IMR-90 (cell line): ENCODE measurements around the gene TMEM45B. TPM values are rescaled to one million over a fixed set of nuclear protein-coding genes. Genes with fewer than 3 reads are reported as not detected.

Experiments
- ATAC-seq: fragments of 200-7000 bp; cut with Tn5 transposase; 2 replicates; pipeline ENCODE4 v1.9.1; 2020; ENCODE audit warnings: low read depth, mild to moderate bottlenecking, moderate library complexity
- BruUV-seq: library from RNA; stranded (reverse); fragments of 400-500 nt; replicated peaks from 2 replicates; lab custom pipeline; 2021; lab: Mats Ljungman, UMichigan
- CTCF ChIA-PET: fragments of 300-600 bp; formaldehyde crosslinking; extraction: SDS; loops from one replicate; lab custom pipeline; 2021; ENCODE audit warnings: antibody characterized with exemption; lab: Yijun Ruan, JAX
- POLR2A ChIA-PET: fragments of 300-600 bp; sonication (Branson Sonifier 250); formaldehyde crosslinking; loops from one replicate; lab custom pipeline; 2022; ENCODE audit warnings: antibody characterized with exemption; ENCODE audit not compliant: unreplicated experiment; lab: Charles Lee
- DNase-seq: peaks from one replicate; pipeline ENCODE4 v3.0.0; 2013
- H2AFZ ChIP-seq: replicated peaks from 2 replicates; pipeline ENCODE3; 2013; ENCODE audit warnings: low read length, mild to moderate bottlenecking; ENCODE audit not compliant: poor library complexity
- H2AK5ac ChIP-seq: 2 replicates; pipeline ENCODE4 v1.6.1; 2013; ENCODE audit warnings: low read depth, low read length, inconsistent platforms
- H2AK9ac ChIP-seq: replicated peaks from 2 replicates; pipeline ENCODE3; 2013; ENCODE audit warnings: mild to moderate bottlenecking, low read depth, low read length, moderate library complexity; ENCODE audit not compliant: poor library complexity
- H2BK120ac ChIP-seq: 2 replicates; pipeline ENCODE4 v1.6.1; 2013; ENCODE audit warnings: low read depth, low read length, inconsistent platforms
- H2BK15ac ChIP-seq: 3 replicates; pipeline ENCODE4 v1.6.1; 2013; ENCODE audit warnings: low read depth, low read length, inconsistent platforms
- H2BK20ac ChIP-seq: 2 replicates; pipeline ENCODE4 v1.6.1; 2013; ENCODE audit warnings: low read depth, mild to moderate bottlenecking, inconsistent platforms, low read length, moderate library complexity
- H2BK5ac ChIP-seq: 2 replicates; pipeline ENCODE4 v1.6.1; 2013; ENCODE audit warnings: mild to moderate bottlenecking, low read depth, low read length, inconsistent platforms; ENCODE audit not compliant: poor library complexity, severe bottlenecking
- H3K14ac ChIP-seq: replicated peaks from 2 replicates; pipeline ENCODE4 v1.6.1; 2013; ENCODE audit warnings: low read depth, low read length, inconsistent platforms
- H3K18ac ChIP-seq: 2 replicates; pipeline ENCODE4 v1.6.1; 2013; ENCODE audit warnings: low read depth, low read length, control low read depth
- H3K23ac ChIP-seq: 2 replicates; pipeline ENCODE4 v1.6.1; 2013; ENCODE audit warnings: low read depth, low read length, inconsistent platforms
- H3K27ac ChIP-seq: 2 replicates; pipeline ENCODE4 v1.5.1; 2013; ENCODE audit warnings: mild to moderate bottlenecking, control low read depth, low read length; ENCODE audit not compliant: insufficient read depth
- H3K27me3 ChIP-seq: 2 replicates; pipeline ENCODE4 v1.6.1; 2013; ENCODE audit warnings: low read length; ENCODE audit not compliant: control insufficient read depth, insufficient read depth
- H3K36me3 ChIP-seq: 2 replicates; pipeline ENCODE4 v1.6.1; 2013; ENCODE audit warnings: low read length, mixed read lengths; ENCODE audit not compliant: control insufficient read depth, insufficient read depth
- H3K4ac ChIP-seq: 2 replicates; pipeline ENCODE4 v1.6.1; 2013; ENCODE audit warnings: low read depth, low read length, inconsistent platforms
- H3K4me1 ChIP-seq: 2 replicates; pipeline ENCODE4 v1.6.1; 2013; ENCODE audit warnings: low read length, mixed read lengths; ENCODE audit not compliant: control insufficient read depth, insufficient read depth
- H3K4me2 ChIP-seq: 2 replicates; pipeline ENCODE4 v1.6.1; 2013; ENCODE audit warnings: low read depth, mild to moderate bottlenecking, control low read depth, low read length, moderate library complexity
- H3K4me3 ChIP-seq: 2 replicates; pipeline ENCODE4 v1.5.1; 2013; ENCODE audit warnings: low read depth, mild to moderate bottlenecking, control low read depth, low read length, moderate library complexity; ENCODE audit not compliant: insufficient read depth
- H3K56ac ChIP-seq: 2 replicates; pipeline ENCODE4 v1.6.1; 2013; ENCODE audit warnings: low read length, inconsistent platforms; ENCODE audit not compliant: insufficient read depth; ENCODE audit errors: extremely low read depth
- H3K79me1 ChIP-seq, 2 experiments: 2 replicates each; pipeline ENCODE4 v1.6.1; 2013; ENCODE audit warnings: low read length in 2 of 2, inconsistent platforms in 1 of 2, low read depth in 1 of 2
- H3K9ac ChIP-seq: 2 replicates; pipeline ENCODE4 v1.6.1; 2013; ENCODE audit warnings: low read depth, low read length, control low read depth
- H3K9me1 ChIP-seq: 2 replicates; pipeline ENCODE4 v1.6.1; 2013; ENCODE audit warnings: low read length, inconsistent platforms; ENCODE audit not compliant: insufficient read depth
- H3K9me3 ChIP-seq: 2 replicates; pipeline ENCODE4 v1.6.1; 2013; ENCODE audit warnings: low read length; ENCODE audit not compliant: control insufficient read depth, insufficient read depth
- H4K20me1 ChIP-seq: 2 replicates; pipeline ENCODE4 v1.6.1; 2013; ENCODE audit warnings: low read length, inconsistent platforms; ENCODE audit not compliant: insufficient read depth
- H4K5ac ChIP-seq: 2 replicates; pipeline ENCODE4 v1.6.1; 2013; ENCODE audit warnings: mild to moderate bottlenecking, low read depth, low read length, control low read depth
- H4K8ac ChIP-seq, 2 experiments: 2 replicates each; pipeline ENCODE4 v1.6.1; 2013; ENCODE audit warnings: low read depth in 2 of 2, low read length in 2 of 2, control low read depth in 1 of 2, inconsistent platforms in 1 of 2
- H4K91ac ChIP-seq: 2 replicates; pipeline ENCODE4 v1.6.1; 2013; ENCODE audit warnings: low read depth, low read length, inconsistent platforms; ENCODE audit not compliant: insufficient read depth
- CEBPB ChIP-seq: IDR thresholded peaks from 2 replicates; pipeline ENCODE4 v1.6.1; 2012; ENCODE audit warnings: low read depth, low read length, improper control_type of control experiment
- MAFK ChIP-seq: IDR thresholded peaks from 2 replicates; pipeline ENCODE4 v1.6.1; 2012; ENCODE audit warnings: low read depth, low read length, improper control_type of control experiment
- MAZ ChIP-seq: IDR thresholded peaks from 2 replicates; pipeline ENCODE4 v1.6.1; 2012; ENCODE audit warnings: low read depth, mild to moderate bottlenecking, low read length, improper control_type of control experiment, moderate library complexity, borderline replicate concordance
- MXI1 ChIP-seq: IDR thresholded peaks from 2 replicates; pipeline ENCODE4 v1.6.1; 2012; ENCODE audit warnings: low read depth, mild to moderate bottlenecking, low read length, moderate library complexity, borderline replicate concordance
- NFE2L2 ChIP-seq: fragments of 150-350 bp; IDR thresholded peaks from 2 replicates; pipeline ENCODE4 v1.6.1; 2016; ENCODE audit warnings: low read depth, mild to moderate bottlenecking, low read length
- POLR2A ChIP-seq: IDR thresholded peaks from 2 replicates; pipeline ENCODE4 v1.6.1; 2012; ENCODE audit warnings: mild to moderate bottlenecking, low read depth, low read length
- RAD21 ChIP-seq: IDR thresholded peaks from 2 replicates; pipeline ENCODE4 v1.6.1; 2012; ENCODE audit warnings: low read length, improper control_type of control experiment
- SMC3 ChIP-seq: fragments of 150-350 bp; IDR thresholded peaks from 2 replicates; pipeline ENCODE4 v1.6.1; 2016; ENCODE audit warnings: low read depth, mild to moderate bottlenecking, antibody characterized with exemption, low read length, moderate library complexity
- WGBS, 2 experiments: methylation state at CpG; one replicate each; pipeline versions ENCODE4 v1.1.5 to v1.1.7; 2013; ENCODE audit warnings: missing lambda C conversion rate in 2 of 2; ENCODE audit not compliant: insufficient read length in 1 of 2; ENCODE audit errors: extremely low coverage in 2 of 2; 5-methylcytosine and 5-hydroxymethylcytosine counted together
- dilution Hi-C: fragments of 300-500 bp; cut with HindIII; formaldehyde crosslinking; loops from one replicate; pipeline ENCODE4 v1.14.3; 2018; ENCODE audit warnings: low sequenced_read_pairs; ENCODE audit not compliant: unreplicated experiment
- in situ Hi-C: fragments of 300-500 bp; cut with MboI; formaldehyde crosslinking; loops from 3 replicates; pipeline ENCODE4 v1.14.3; 2019; ENCODE audit warnings: low sequenced_read_pairs, inconsistent platforms, mixed read lengths
- intact Hi-C: fragments of 100-400 bp; cut with micrococcal nuclease; formaldehyde crosslinking; loops from 2 replicates; pipeline ENCODE4 v1.10.0; 2022
- polyA plus RNA-seq, 3 experiments: library from polyadenylated mRNA; depleted of rRNA; stranded (reverse); fragments of >200 nt; gene quantifications; 2 replicates each; pipeline ENCODE4 v1.2.3, GENCODE V29; 2012; ENCODE audit warnings: low replicate concordance in 1 of 3
- total RNA-seq: library from RNA; depleted of rRNA; stranded (reverse); fragments of >200 nt; gene quantifications from 2 replicates; pipeline ENCODE4 v1.2.3, GENCODE V29; 2012
- TF ChIP-seq, protein P1 (sequence below): fragments of 150-350 bp; IDR thresholded peaks from 2 replicates; pipeline ENCODE4 v1.6.1; 2016; ENCODE audit warnings: low read depth, mild to moderate bottlenecking, low read length, moderate library complexity, borderline replicate concordance
- TF ChIP-seq, protein P2 (sequence below): fragments of 150-350 bp; IDR thresholded peaks from 2 replicates; pipeline ENCODE4 v1.6.1; 2017; ENCODE audit warnings: mild to moderate bottlenecking, antibody characterized with exemption, low read length, low read depth

TMEM45B gene
- total and polyA plus RNA-seq, 2 of the 4 experiments (the other 2 are of a cell fraction), result not detected

DNA sequence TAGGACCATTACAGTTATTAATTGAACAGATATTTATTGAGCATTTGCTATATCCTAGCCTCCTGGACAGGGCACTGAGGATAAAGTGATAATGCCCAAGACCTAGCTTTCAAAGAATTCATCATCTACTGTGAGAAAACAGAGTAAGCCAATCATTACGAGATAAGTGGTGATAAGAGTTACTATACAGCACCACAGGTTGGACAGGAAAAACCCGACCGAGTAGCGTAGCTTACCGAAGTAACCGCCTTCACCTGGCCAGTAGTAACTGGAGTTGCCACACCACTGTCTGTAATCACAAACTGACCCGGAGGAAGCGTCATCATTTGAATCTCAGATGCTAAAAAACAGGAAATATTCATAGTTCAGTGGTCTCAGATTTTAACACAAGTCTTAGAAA, 89.8 kb downstream of the TMEM45B start:
- Histone ChIP-seq H2BK5ac (no peak overlapping the region), H3K27ac (no peak overlapping the region), H2AK5ac (no peak overlapping the region), H2AK9ac (no peak overlapping the region), H3K9me1 (no peaks in the 10 kb centered on the region), H3K9me3 (no peaks in the 10 kb centered on the region), H3K18ac (no peak overlapping the region), H3K27me3 (no peaks in the 10 kb centered on the region), H3K56ac (no peak overlapping the region), H3K23ac (no peak overlapping the region), H4K91ac (no peak overlapping the region), H3K4me2 (no peak overlapping the region), H2BK120ac (no peak overlapping the region), H3K36me3 (peaks cover 22% of the 10 kb centered on the region), H3K14ac (no peak overlapping the region), H2BK15ac (no peak overlapping the region), H4K5ac (no peak overlapping the region), H3K4ac (no peak overlapping the region), H4K20me1 (no peaks in the 10 kb centered on the region), H3K9ac (no peak overlapping the region), H3K79me1 (no peaks in the 10 kb centered on the region; a peak in 1 of 4 replicates), H3K4me3 (no peak overlapping the region), H4K8ac (no peak overlapping the region), H2BK20ac (no peak overlapping the region), H2AFZ (no peak overlapping the region), H3K4me1 (no peaks in the 10 kb centered on the region)
- BruUV-seq, result no TSS peak
- ATAC-seq (no peak), DNase-seq (no peak)
- intact Hi-C loops (no loop called here), in situ Hi-C loops (no loop called here), dilution Hi-C loops (no loop called here)
- ChIA-PET CTCF (interaction anchor here (0.6 kb wide), 1 partner anchor 1002 kb away, joined by 3 read pairs; no protein-coding TSS in a partner anchor), POLR2A (no interaction called here)
- WGBS, 2 experiments, result 97% methylated on average over 6 of the region's 8 CpGs; no CpG with 5 or more reads in 1 of the 2 experiments
- TF ChIP-seq RAD21, result no peak
- TF ChIP-seq, protein P1, sequence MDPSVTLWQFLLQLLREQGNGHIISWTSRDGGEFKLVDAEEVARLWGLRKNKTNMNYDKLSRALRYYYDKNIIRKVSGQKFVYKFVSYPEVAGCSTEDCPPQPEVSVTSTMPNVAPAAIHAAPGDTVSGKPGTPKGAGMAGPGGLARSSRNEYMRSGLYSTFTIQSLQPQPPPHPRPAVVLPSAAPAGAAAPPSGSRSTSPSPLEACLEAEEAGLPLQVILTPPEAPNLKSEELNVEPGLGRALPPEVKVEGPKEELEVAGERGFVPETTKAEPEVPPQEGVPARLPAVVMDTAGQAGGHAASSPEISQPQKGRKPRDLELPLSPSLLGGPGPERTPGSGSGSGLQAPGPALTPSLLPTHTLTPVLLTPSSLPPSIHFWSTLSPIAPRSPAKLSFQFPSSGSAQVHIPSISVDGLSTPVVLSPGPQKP, result no peak
- TF ChIP-seq POLR2A, result no peak
- no peak for TF ChIP-seq NFE2L2
- TF ChIP-seq SMC3, result no peak
- no peak for TF ChIP-seq MAFK
- no peak for TF ChIP-seq MXI1
- no peak for TF ChIP-seq CEBPB
- TF ChIP-seq, protein P2, sequence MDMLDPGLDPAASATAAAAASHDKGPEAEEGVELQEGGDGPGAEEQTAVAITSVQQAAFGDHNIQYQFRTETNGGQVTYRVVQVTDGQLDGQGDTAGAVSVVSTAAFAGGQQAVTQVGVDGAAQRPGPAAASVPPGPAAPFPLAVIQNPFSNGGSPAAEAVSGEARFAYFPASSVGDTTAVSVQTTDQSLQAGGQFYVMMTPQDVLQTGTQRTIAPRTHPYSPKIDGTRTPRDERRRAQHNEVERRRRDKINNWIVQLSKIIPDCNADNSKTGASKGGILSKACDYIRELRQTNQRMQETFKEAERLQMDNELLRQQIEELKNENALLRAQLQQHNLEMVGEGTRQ, result no peak
- no peak for TF ChIP-seq MAZ
